ENCODE results near the gene ANKS1B.

DNA sequence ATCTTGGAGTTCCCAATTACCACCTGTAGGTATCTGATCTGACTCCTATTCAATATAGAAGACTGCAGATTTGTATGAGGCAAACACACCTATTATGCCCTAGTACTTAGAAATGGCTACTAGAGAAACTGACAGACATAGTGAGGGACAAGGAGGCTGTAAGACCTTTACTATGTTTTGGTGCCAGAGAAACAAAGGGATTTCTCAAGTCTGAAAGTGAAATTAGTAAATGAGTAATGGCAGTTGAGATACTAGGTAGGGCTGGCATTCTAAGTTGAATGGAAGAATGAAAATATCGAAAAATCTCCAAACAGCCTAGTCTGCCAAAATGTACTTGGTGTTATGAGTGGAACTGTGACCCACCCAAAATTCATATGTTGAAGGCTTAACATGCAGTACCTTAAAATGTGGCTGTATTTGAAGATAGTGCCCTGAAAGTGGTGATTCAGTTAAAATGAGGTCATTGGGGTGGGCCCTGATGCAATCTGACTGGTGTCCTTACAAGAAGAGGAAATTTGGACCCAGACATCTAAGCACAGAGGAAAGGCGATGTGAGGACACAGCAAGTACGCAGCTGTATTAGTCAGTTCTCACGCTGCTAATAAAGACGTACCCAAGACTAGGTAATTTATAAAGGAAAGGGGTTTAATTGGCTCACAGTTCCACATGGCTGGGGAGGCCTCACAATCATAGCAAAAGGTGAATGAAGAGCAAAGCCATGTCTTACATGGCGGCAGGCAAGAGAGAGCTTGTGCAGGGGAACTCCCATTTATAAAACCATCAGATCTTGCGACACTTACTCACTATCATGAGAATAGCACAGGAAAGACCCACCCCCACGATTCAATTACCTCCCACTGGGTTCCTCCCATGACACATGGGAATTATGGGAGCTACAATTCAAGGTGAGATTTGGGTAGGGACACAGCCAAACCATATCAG, 1212.7 kb downstream of the ANKS1B start:
- TF ChIP-seq POLR2A (IDR thresholded peaks at IDR 0.05; ENCODE audit: low read length): no peak
- no peak for TF ChIP-seq GATA1 (IDR thresholded peaks at IDR 0.05; ENCODE audit: low read depth, low read length)

Measured in erythroblast (primary cell).